OCI-LY7 (cell line): ENCODE data around the gene RAB2B. TPM values are rescaled to one million over a fixed set of nuclear protein-coding genes. Genes with fewer than 3 reads are reported as not detected.
A peak's percentile ranks its signal among the peaks of the same experiment; 100 is the strongest.

ENCODE experiments used
- BruUV-seq: library from RNA; stranded (reverse); fragments of 400-500 nt; replicated peaks from 2 replicates; lab custom pipeline; 2021; lab: Mats Ljungman, UMichigan
- CTCF ChIA-PET: fragments of 300-600 bp; sonication (Branson Sonifier 250); formaldehyde crosslinking; loops from one replicate; lab custom pipeline; 2022; ENCODE audit warnings: antibody characterized with exemption; ENCODE audit not compliant: unreplicated experiment; lab: Charles Lee
- POLR2A ChIA-PET: fragments of 300-600 bp; sonication (Branson Sonifier 250); formaldehyde crosslinking; loops from one replicate; lab custom pipeline; 2022; ENCODE audit warnings: antibody characterized with exemption; lab: Charles Lee
- DNase-seq: peaks from one replicate; pipeline ENCODE4 v3.0.0-alpha.2; 2015; ENCODE audit warnings: low spot score
- H2AFZ ChIP-seq: fragments of 200-600 bp; sonication (generic), shearing (Covaris generic); 2 replicates; pipeline ENCODE4 v1.6.1; 2014; ENCODE audit warnings: mild to moderate bottlenecking, antibody characterized with exemption, low read length, moderate library complexity
- H3K27ac ChIP-seq: fragments of 200-600 bp; sonication (generic); 2 replicates; pipeline ENCODE4 v1.5.1; 2014; ENCODE audit warnings: mixed run types, low read depth, mild to moderate bottlenecking, moderate library complexity, low read length, inconsistent platforms; ENCODE audit not compliant: poor library complexity, severe bottlenecking
- H3K36me3 ChIP-seq: fragments of 200-600 bp; sonication (generic); 2 replicates; pipeline ENCODE4 v1.6.1; 2014; ENCODE audit warnings: mild to moderate bottlenecking, antibody characterized with exemption, low read length, moderate library complexity, mixed read lengths; ENCODE audit not compliant: insufficient read depth
- H3K4me1 ChIP-seq: fragments of 200-600 bp; sonication (generic); 2 replicates; pipeline ENCODE4 v1.5.1; 2014; ENCODE audit warnings: mild to moderate bottlenecking, low read length; ENCODE audit not compliant: insufficient read depth, poor library complexity, severe bottlenecking
- H3K4me2 ChIP-seq: fragments of 200-600 bp; sonication (generic); 2 replicates; pipeline ENCODE4 v1.6.1; 2014; ENCODE audit warnings: mild to moderate bottlenecking, low read length
- H3K4me3 ChIP-seq: fragments of 200-600 bp; sonication (generic); 2 replicates; pipeline ENCODE4 v1.5.1; 2014; ENCODE audit warnings: mild to moderate bottlenecking, low read depth, low read length; ENCODE audit not compliant: poor library complexity, severe bottlenecking
- H3K79me2 ChIP-seq: fragments of 200-600 bp; sonication (generic); 2 replicates; pipeline ENCODE4 v1.6.1; 2016; ENCODE audit warnings: low read depth, mild to moderate bottlenecking, low read length, moderate library complexity, mixed read lengths; ENCODE audit not compliant: insufficient read depth
- H3K9me2 ChIP-seq: fragments of 200-600 bp; sonication (generic); 2 replicates; pipeline ENCODE4 v1.6.1; 2016; ENCODE audit warnings: mild to moderate bottlenecking, low read length, mixed read lengths; ENCODE audit not compliant: insufficient read depth
- H3K9me3 ChIP-seq: fragments of 200-600 bp; sonication (generic); 2 replicates; pipeline ENCODE4 v1.6.1; 2014; ENCODE audit warnings: mild to moderate bottlenecking, mixed run types, low read length, mixed read lengths
- H4K20me1 ChIP-seq: fragments of 200-600 bp; sonication (generic); 2 replicates; pipeline ENCODE4 v1.6.1; 2014; ENCODE audit warnings: mild to moderate bottlenecking, antibody characterized with exemption, low read length, moderate library complexity, mixed read lengths; ENCODE audit not compliant: insufficient read depth
- CTCF ChIP-seq: fragments of 200-600 bp; sonication (generic); conservative IDR thresholded peaks from 2 replicates; pipeline ENCODE4 v1.5.1; 2014; ENCODE audit warnings: mild to moderate bottlenecking, antibody characterized with exemption, low read length, moderate library complexity, mixed read lengths
- EZH2phosphoT487 ChIP-seq: fragments of 200-600 bp; sonication (generic); IDR thresholded peaks from 2 replicates; pipeline ENCODE4 v1.6.1; 2018; ENCODE audit warnings: low read depth, borderline replicate concordance, mild to moderate bottlenecking, mixed run types, antibody characterized with exemption, low read length, moderate library complexity, mixed read lengths
- intact Hi-C: fragments of 100-400 bp; cut with micrococcal nuclease; formaldehyde crosslinking; loops from one replicate; pipeline ENCODE4 v1.10.0; 2022; ENCODE audit not compliant: unreplicated experiment
- total RNA-seq, 2 experiments: library from RNA; depleted of rRNA in 1 of 2; stranded (reverse); fragments of >200 nt in 1 of 2; shearing (Covaris generic) in 1 of 2; gene quantifications; 2 replicates each; pipeline ENCODE4 v1.2.3, GENCODE V29; 2014 to 2022

The RAB2B gene
- total RNA-seq, 2 experiments from 2014 or later, result 14.5 to 18.7 TPM

- H3K9me3 ChIP-seq, result no peaks in the 10 kb centered on the region
- H3K36me3 ChIP-seq, result peaks cover 28% of the 10 kb centered on the region
- peak overlapping the region; percentile 84 for H2AFZ ChIP-seq
- peak overlapping the region; percentile 93 for H3K4me3 ChIP-seq
- POLR2A ChIA-PET, result interaction anchor here (0.6 to 3.8 kb wide), 8 partner anchors 11 to 1643 kb away, joined by 3 to 31 read pairs (median 6); partner anchors contain the start of genes CHD8 and SALL2
- intact Hi-C loops, result no loop called here
- H3K4me1 ChIP-seq, result peaks cover 16% of the 10 kb centered on the region
- TF ChIP-seq CTCF (no peak), EZH2phosphoT487 (no peak)
- DNase-seq, result no peak
- no peaks in the 10 kb centered on the region for H4K20me1 ChIP-seq
- BruUV-seq, result no TSS peak
- peak overlapping the region; percentile 86 for H3K4me2 ChIP-seq
- CTCF ChIA-PET, result interaction anchor here (0.6 kb wide), 3 partner anchors 12 to 98 kb away, joined by 3 to 12 read pairs (median 3); partner anchors contain the start of gene METTL3
- peaks cover 43% of the 10 kb centered on the region for H3K79me2 ChIP-seq
- no peaks in the 10 kb centered on the region for H3K9me2 ChIP-seq
- H3K27ac ChIP-seq, result peak overlapping the region; percentile 58
Measured at GRCh38 chr14:21476523-21476924, 235 bp downstream of the RAB2B start.

- CTCF ChIA-PET, result interaction anchor here (0.6 kb wide), 2 partner anchors 11 to 35 kb away, joined by 3 read pairs; partner anchors contain the start of gene METTL3
- intact Hi-C loops, result no loop called here
Measured at GRCh38 chr14:21475767-21476522, 814 bp downstream of the RAB2B start.

More at GRCh38 chr14:21475767-21476522, 814 bp downstream of the RAB2B start:
- no peaks in the 10 kb centered on the region for H3K9me2 ChIP-seq
- H3K79me2 ChIP-seq, result peaks cover 43% of the 10 kb centered on the region
- no peak for TF ChIP-seq EZH2phosphoT487
- no peak for TF ChIP-seq CTCF
- H3K9me3 ChIP-seq, result no peaks in the 10 kb centered on the region
- no peaks in the 10 kb centered on the region for H4K20me1 ChIP-seq
- peaks cover 16% of the 10 kb centered on the region for H3K4me1 ChIP-seq
- H3K27ac ChIP-seq, result peak overlapping the region; percentile 58
- POLR2A ChIA-PET, result interaction anchor here (0.6 to 3.8 kb wide), 7 partner anchors 10 to 93 kb away, joined by 3 to 31 read pairs (median 6); partner anchors contain the start of genes CHD8 and SALL2
- H3K36me3 ChIP-seq, result peaks cover 26% of the 10 kb centered on the region
- peak overlapping the region; percentile 84 for H2AFZ ChIP-seq
- peak overlapping the region; percentile 93 for H3K4me3 ChIP-seq
- peak overlapping the region; percentile 86 for H3K4me2 ChIP-seq
- no peak for DNase-seq
- TSS peak; percentile 78 for BruUV-seq
